Fibroblast of the aortic adventitia (primary cell): ENCODE results near the gene PSEN1. TPM values are rescaled to one million over a fixed set of nuclear protein-coding genes. Genes with fewer than 3 reads are reported as not detected.
"Not testable (repeated sequence)": the region's sequence is repeated elsewhere in the genome, so short reads cannot be mapped to it uniquely, and the experiment has no call there.

ENCODE experiments used
- DNase-seq: peaks from one replicate; pipeline ENCODE4 v3.0.0-alpha.2; 2010; ENCODE audit warnings: low read depth
- H3K4me3 ChIP-seq: 2 replicates; pipeline ENCODE4 v1.5.1; 2011; ENCODE audit warnings: low read depth, mild to moderate bottlenecking, control low read depth, low read length, moderate library complexity
- total RNA-seq: library from RNA; depleted of rRNA; stranded (reverse); fragments of >200 nt; gene quantifications from 2 replicates; pipeline ENCODE4 v1.2.3, GENCODE V29; 2012; ENCODE audit warnings: low replicate concordance
- TF ChIP-seq, protein P1 (sequence below): IDR thresholded peaks from 2 replicates; pipeline ENCODE4 v1.5.1; 2011; ENCODE audit warnings: mild to moderate bottlenecking, low read length, control low read depth, inconsistent platforms; ENCODE audit not compliant: insufficient read depth

PSEN1 gene
- total RNA-seq, 1 donor = 55.0 TPM

DNA sequence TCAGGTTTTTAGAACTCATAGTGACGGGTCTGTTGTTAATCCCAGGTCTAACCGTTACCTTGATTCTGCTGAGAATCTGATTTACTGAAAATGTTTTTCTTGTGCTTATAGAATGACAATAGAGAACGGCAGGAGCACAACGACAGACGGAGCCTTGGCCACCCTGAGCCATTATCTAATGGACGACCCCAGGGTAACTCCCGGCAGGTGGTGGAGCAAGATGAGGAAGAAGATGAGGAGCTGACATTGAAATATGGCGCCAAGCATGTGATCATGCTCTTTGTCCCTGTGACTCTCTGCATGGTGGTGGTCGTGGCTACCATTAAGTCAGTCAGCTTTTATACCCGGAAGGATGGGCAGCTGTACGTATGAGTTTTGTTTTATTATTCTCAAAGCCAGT lies 34.4 kb downstream of the PSEN1 start:
- DNase-seq = no peak
- no peak overlapping the region for H3K4me3 ChIP-seq
- TF ChIP-seq, protein P1, sequence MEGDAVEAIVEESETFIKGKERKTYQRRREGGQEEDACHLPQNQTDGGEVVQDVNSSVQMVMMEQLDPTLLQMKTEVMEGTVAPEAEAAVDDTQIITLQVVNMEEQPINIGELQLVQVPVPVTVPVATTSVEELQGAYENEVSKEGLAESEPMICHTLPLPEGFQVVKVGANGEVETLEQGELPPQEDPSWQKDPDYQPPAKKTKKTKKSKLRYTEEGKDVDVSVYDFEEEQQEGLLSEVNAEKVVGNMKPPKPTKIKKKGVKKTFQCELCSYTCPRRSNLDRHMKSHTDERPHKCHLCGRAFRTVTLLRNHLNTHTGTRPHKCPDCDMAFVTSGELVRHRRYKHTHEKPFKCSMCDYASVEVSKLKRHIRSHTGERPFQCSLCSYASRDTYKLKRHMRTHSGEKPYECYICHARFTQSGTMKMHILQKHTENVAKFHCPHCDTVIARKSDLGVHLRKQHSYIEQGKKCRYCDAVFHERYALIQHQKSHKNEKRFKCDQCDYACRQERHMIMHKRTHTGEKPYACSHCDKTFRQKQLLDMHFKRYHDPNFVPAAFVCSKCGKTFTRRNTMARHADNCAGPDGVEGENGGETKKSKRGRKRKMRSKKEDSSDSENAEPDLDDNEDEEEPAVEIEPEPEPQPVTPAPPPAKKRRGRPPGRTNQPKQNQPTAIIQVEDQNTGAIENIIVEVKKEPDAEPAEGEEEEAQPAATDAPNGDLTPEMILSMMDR = no peak

DNA sequence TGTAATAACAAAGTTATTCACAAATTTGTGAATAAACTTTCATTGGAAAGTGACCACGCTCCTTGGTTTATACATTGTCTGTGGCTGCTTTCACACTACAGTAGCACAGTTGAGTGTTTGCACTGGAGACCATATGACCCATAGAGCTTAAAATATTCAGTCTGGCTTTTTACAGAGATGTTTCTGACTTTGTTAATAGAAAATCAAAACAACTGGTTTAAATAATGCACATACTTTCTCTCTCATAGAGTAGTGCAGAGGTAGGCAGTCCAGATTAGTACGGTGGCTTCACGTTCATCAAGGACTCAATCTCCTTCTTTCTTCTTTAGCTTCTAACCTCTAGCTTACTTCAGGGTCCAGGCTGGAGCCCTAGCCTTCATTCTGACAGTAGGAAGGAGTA lies 36.2 kb downstream of the PSEN1 start:
- TF ChIP-seq, protein P1 = no peak
- DNase-seq = no peak
- H3K4me3 ChIP-seq = no peak overlapping the region

DNA sequence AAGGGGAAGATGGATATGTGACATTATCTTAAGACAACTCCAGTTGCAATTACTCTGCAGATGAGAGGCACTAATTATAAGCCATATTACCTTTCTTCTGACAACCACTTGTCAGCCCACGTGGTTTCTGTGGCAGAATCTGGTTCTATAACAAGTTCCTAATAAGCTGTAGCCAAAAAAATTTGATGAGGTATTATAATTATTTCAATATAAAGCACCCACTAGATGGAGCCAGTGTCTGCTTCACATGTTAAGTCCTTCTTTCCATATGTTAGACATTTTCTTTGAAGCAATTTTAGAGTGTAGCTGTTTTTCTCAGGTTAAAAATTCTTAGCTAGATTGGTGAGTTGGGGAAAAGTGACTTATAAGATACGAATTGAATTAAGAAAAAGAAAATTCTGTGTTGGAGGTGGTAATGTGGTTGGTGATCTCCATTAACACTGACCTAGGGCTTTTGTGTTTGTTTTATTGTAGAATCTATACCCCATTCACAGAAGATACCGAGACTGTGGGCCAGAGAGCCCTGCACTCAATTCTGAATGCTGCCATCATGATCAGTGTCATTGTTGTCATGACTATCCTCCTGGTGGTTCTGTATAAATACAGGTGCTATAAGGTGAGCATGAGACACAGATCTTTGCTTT lies 36.9 kb downstream of the PSEN1 start:
- TF ChIP-seq, protein P1 = peak; percentile 55
- DNase-seq = peak; percentile 75
- no peak overlapping the region for H3K4me3 ChIP-seq

DNA sequence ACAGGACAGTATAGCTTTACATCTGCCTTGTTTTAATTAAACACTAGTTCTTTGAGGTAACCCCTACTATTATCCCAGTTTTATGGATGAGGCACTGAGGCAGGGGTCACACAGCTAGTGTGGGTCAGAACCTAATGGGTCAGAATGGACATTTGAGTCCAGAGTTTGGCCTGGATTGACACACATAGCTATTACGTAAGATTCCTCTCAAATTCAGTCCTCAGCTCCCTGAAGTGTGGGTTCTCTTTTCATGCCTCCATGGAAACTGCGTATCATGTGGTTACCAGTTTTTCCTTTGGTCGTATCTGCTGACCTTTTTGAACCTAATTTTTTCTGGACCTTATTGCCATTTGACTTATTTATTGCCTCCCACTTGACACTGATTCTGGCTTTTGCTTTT lies 40.4 kb downstream of the PSEN1 start:
- DNase-seq = no peak
- H3K4me3 ChIP-seq = no peak overlapping the region
- TF ChIP-seq, protein P1 = no peak

DNA sequence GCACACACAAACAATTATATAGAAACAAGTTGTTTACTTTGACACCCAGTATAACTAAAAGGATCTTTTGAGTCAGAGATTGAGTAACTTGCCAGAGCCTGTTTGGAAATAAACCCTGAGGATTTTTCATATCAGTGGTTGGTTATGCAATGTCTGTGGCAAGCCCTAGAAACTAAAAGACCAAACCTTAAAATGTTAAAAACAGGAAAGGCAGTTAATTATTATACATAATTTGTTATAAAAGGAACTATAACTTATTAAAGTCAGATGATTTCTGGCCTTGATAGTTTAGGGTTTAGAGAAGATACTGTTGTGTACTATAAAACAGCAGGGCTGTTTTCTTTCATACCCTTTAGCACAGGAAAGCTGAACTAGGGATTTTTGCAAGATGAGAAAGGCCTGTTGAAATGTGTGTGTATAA lies 44.1 kb downstream of the PSEN1 start:
- no peak overlapping the region for H3K4me3 ChIP-seq
- DNase-seq = peak; percentile 86
- TF ChIP-seq, protein P1 = no peak

DNA sequence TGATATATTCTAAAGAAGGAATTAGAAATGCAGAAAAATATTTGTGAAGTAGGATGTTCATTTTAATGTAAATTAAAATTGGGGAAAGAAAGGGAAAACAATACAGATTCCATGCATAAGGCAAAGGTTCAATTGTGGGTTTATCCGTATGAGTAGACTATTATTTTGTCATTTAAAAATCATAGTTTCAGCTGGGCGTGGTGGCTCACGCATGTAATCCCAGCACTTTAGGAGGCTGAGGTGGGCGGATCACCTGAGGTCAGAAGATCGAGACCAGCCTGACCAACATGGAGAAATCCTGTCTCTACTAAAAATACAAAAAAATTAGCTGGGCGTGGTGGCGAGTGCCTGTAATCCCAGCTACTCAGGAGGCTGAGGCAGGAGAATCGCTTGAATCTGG lies 44.7 kb downstream of the PSEN1 start:
- not testable (repeated sequence) for DNase-seq, H3K4me3 ChIP-seq

DNA sequence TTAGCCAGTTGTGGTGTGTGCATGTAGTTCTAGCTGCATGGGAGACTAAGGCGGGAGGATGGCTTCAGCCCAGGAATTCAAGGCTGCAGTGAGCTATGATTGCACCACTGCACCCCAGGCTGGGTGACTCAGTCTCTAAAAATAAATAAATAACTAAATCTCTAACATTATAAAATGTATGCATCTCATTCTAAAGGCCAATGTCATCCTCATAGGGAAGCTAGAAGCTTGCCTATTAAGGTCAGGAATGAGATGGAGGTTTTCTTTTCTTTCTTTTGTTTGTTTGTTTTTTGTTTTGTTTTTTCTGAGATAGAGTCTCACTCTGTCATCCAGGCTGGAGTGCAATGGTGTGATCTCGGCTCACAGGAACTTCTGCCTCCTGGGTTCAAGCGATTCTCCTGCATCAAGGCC lies 52.2 kb downstream of the PSEN1 start:
- DNase-seq = peak; percentile 67
- TF ChIP-seq, protein P1 = no peak
- no peak overlapping the region for H3K4me3 ChIP-seq
